Stimulated activated naive CD8-positive, alpha-beta T cell treated with anti-CD3 and anti-CD28 coated beads, Interleukin-15, amount 100 ng/mL, for 72 hours (primary cell): ENCODE data around the gene SEMA3G.
A peak's percentile ranks its signal among the peaks of the same experiment; 100 is the strongest.

Source experiments
- ATAC-seq: fragments of 150-1000 bp; cut with Tn5 transposase; 2 replicates; pipeline ENCODE4 v1.10.0; 2021; ENCODE audit warnings: mild to moderate bottlenecking, moderate library complexity
- DNase-seq, 2 donors: peaks; one replicate each; pipeline ENCODE4 v3.0.0; 2021 to 2022
- H3K27ac Mint-ChIP-seq, 2 donors: one replicate each; pipeline ENCODE4 v1.8.0; 2022; ENCODE audit warnings: mild to moderate bottlenecking in 2 of 2, mixed read lengths in 2 of 2, moderate library complexity in 2 of 2
- H3K27me3 Mint-ChIP-seq: one replicate; pipeline ENCODE4 v1.8.0; 2022; ENCODE audit warnings: mixed read lengths
- H3K4me1 Mint-ChIP-seq: one replicate; pipeline ENCODE4 v1.8.0; 2022; ENCODE audit warnings: mild to moderate bottlenecking, mixed read lengths
- H3K4me3 Mint-ChIP-seq, 2 donors: one replicate each; pipeline ENCODE4 v1.8.0; 2022; ENCODE audit warnings: mild to moderate bottlenecking in 2 of 2, mixed read lengths in 2 of 2, moderate library complexity in 1 of 2
- H3K9me3 Mint-ChIP-seq, 2 donors: one replicate each; pipeline ENCODE4 v1.8.0; 2022; ENCODE audit warnings: mixed read lengths in 2 of 2

SEMA3G gene

GRCh38 chr3:52402706-52403270 lies 42.1 kb downstream of the SEMA3G start:
- DNase-seq (no peak), ATAC-seq (no peak)
- Mint-ChIP-seq H3K27ac (peak overlapping the region; percentile 9 to 93), H3K27me3 (no peaks in the 10 kb centered on the region), H3K9me3 (no peaks in the 10 kb centered on the region), H3K4me3 (no peak overlapping the region), H3K4me1 (peaks cover 13% of the 10 kb centered on the region)

- DNase-seq (no peak), ATAC-seq (no peak)
- peak overlapping the region in 1 of 2 donors; percentile 87 for H3K27ac Mint-ChIP-seq
- no peaks in the 10 kb centered on the region for H3K27me3 Mint-ChIP-seq
- H3K4me1 Mint-ChIP-seq: peaks cover 7% of the 10 kb centered on the region
- no peaks in the 10 kb centered on the region for H3K9me3 Mint-ChIP-seq
- no peak overlapping the region for H3K4me3 Mint-ChIP-seq
Measured at GRCh38 chr3:52402101-52402521, 42.8 kb downstream of the SEMA3G start.

- Mint-ChIP-seq H3K4me1 (peaks cover 1% of the 10 kb centered on the region), H3K4me3 (no peak overlapping the region), H3K27ac (peak overlapping the region in 1 of 2 donors; percentile 93), H3K9me3 (no peaks in the 10 kb centered on the region), H3K27me3 (no peaks in the 10 kb centered on the region)
- ATAC-seq: no peak
- no peak for DNase-seq
Measured at GRCh38 chr3:52401551-52401950, 43.4 kb downstream of the SEMA3G start.

- DNase-seq: no peak
- H3K9me3 Mint-ChIP-seq: no peaks in the 10 kb centered on the region
- no peak overlapping the region for H3K4me3 Mint-ChIP-seq
- no peak for ATAC-seq
- no peaks in the 10 kb centered on the region for H3K27me3 Mint-ChIP-seq
- no peaks in the 10 kb centered on the region for H3K4me1 Mint-ChIP-seq
- H3K27ac Mint-ChIP-seq: peak overlapping the region in 1 of 2 donors; percentile 74
Measured at GRCh38 chr3:52401021-52401420, 43.9 kb downstream of the SEMA3G start.

- no peak overlapping the region for H3K4me3 Mint-ChIP-seq
- H3K27me3 Mint-ChIP-seq: no peaks in the 10 kb centered on the region
- DNase-seq (no peak), ATAC-seq (no peak)
- H3K9me3 Mint-ChIP-seq: no peaks in the 10 kb centered on the region
- H3K4me1 Mint-ChIP-seq: no peaks in the 10 kb centered on the region
- H3K27ac Mint-ChIP-seq: peak overlapping the region; percentile 63 to 74
Measured at GRCh38 chr3:52400275-52400793, 44.6 kb downstream of the SEMA3G start.

GRCh38 chr3:52399593-52399992 lies 45.3 kb downstream of the SEMA3G start:
- H3K4me3 Mint-ChIP-seq: no peak overlapping the region
- no peak for DNase-seq
- no peak for ATAC-seq
- H3K9me3 Mint-ChIP-seq: no peaks in the 10 kb centered on the region
- no peak overlapping the region for H3K27ac Mint-ChIP-seq
- H3K4me1 Mint-ChIP-seq: no peaks in the 10 kb centered on the region
- H3K27me3 Mint-ChIP-seq: no peaks in the 10 kb centered on the region

GRCh38 chr3:52399131-52399530 lies 45.8 kb downstream of the SEMA3G start:
- Mint-ChIP-seq H3K4me1 (no peaks in the 10 kb centered on the region), H3K27me3 (no peaks in the 10 kb centered on the region), H3K27ac (no peak overlapping the region)

GRCh38 chr3:52398670-52399081 lies 46.2 kb downstream of the SEMA3G start:
- H3K27ac Mint-ChIP-seq: peak overlapping the region in 1 of 2 donors; percentile 71
- H3K27me3 Mint-ChIP-seq: no peaks in the 10 kb centered on the region
- no peak overlapping the region for H3K4me3 Mint-ChIP-seq
- no peaks in the 10 kb centered on the region for H3K9me3 Mint-ChIP-seq
- no peak for ATAC-seq
- DNase-seq: no peak
- H3K4me1 Mint-ChIP-seq: no peaks in the 10 kb centered on the region

More at GRCh38 chr3:52399131-52399530, 45.8 kb downstream of the SEMA3G start:
- no peak for ATAC-seq
- no peak for DNase-seq
- Mint-ChIP-seq H3K9me3 (no peaks in the 10 kb centered on the region), H3K4me3 (no peak overlapping the region)

- no peak overlapping the region for H3K4me3 Mint-ChIP-seq
- H3K27ac Mint-ChIP-seq: peak overlapping the region in 1 of 2 donors; percentile 15
- no peaks in the 10 kb centered on the region for H3K9me3 Mint-ChIP-seq
- ATAC-seq (no peak), DNase-seq (no peak)
- H3K27me3 Mint-ChIP-seq: no peaks in the 10 kb centered on the region
- H3K4me1 Mint-ChIP-seq: no peaks in the 10 kb centered on the region
Measured at GRCh38 chr3:52397676-52398399, 47.1 kb downstream of the SEMA3G start.

- ATAC-seq (no peak), DNase-seq (no peak)
- Mint-ChIP-seq H3K9me3 (no peaks in the 10 kb centered on the region), H3K4me1 (no peaks in the 10 kb centered on the region), H3K27ac (peak overlapping the region in 1 of 2 donors; percentile 15), H3K4me3 (no peak overlapping the region), H3K27me3 (no peaks in the 10 kb centered on the region)
Measured at GRCh38 chr3:52396907-52397591, 47.9 kb downstream of the SEMA3G start.

- ATAC-seq: no peak
- DNase-seq: no peak
- peak overlapping the region in 1 of 2 donors; percentile 39 for H3K27ac Mint-ChIP-seq
- H3K4me1 Mint-ChIP-seq: no peaks in the 10 kb centered on the region
- H3K9me3 Mint-ChIP-seq: no peaks in the 10 kb centered on the region
- H3K4me3 Mint-ChIP-seq: no peak overlapping the region
- no peaks in the 10 kb centered on the region for H3K27me3 Mint-ChIP-seq
Measured at GRCh38 chr3:52396011-52396906, 48.6 kb downstream of the SEMA3G start.

GRCh38 chr3:52395503-52395865 lies 49.4 kb downstream of the SEMA3G start:
- no peak overlapping the region for H3K4me3 Mint-ChIP-seq
- H3K9me3 Mint-ChIP-seq: no peaks in the 10 kb centered on the region
- no peaks in the 10 kb centered on the region for H3K4me1 Mint-ChIP-seq
- H3K27ac Mint-ChIP-seq: peak overlapping the region in 1 of 2 donors; percentile 37
- DNase-seq (no peak), ATAC-seq (no peak)
- no peaks in the 10 kb centered on the region for H3K27me3 Mint-ChIP-seq

GRCh38 chr3:52394751-52395502 lies 50.0 kb downstream of the SEMA3G start:
- Mint-ChIP-seq H3K27me3 (no peaks in the 10 kb centered on the region), H3K27ac (peak overlapping the region; percentile 37 to 64), H3K9me3 (no peaks in the 10 kb centered on the region), H3K4me3 (no peak overlapping the region), H3K4me1 (no peaks in the 10 kb centered on the region)
- DNase-seq (no peak), ATAC-seq (no peak)

GRCh38 chr3:52393959-52394670 lies 50.8 kb downstream of the SEMA3G start:
- H3K27ac Mint-ChIP-seq: peak overlapping the region in 1 of 2 donors; percentile 64
- no peaks in the 10 kb centered on the region for H3K4me1 Mint-ChIP-seq
- DNase-seq (no peak), ATAC-seq (no peak)
- no peaks in the 10 kb centered on the region for H3K27me3 Mint-ChIP-seq
- no peak overlapping the region for H3K4me3 Mint-ChIP-seq
- no peaks in the 10 kb centered on the region for H3K9me3 Mint-ChIP-seq
